Activated CD8-positive, alpha-beta memory T cell treated with anti-CD3 and anti-CD28 coated beads, Interleukin-2, amount 50 U/mL, for 1 hour (primary cell): Measurements from ENCODE around the gene RANBP10.
"Not testable (repeated sequence)": the region's sequence is repeated elsewhere in the genome, so short reads cannot be mapped to it uniquely, and the experiment has no call there.

Source experiments
- DNase-seq: peaks from one replicate; pipeline ENCODE4 v3.0.0-alpha.2; 2020; ENCODE audit errors: extremely low read depth

The RANBP10 gene

DNA sequence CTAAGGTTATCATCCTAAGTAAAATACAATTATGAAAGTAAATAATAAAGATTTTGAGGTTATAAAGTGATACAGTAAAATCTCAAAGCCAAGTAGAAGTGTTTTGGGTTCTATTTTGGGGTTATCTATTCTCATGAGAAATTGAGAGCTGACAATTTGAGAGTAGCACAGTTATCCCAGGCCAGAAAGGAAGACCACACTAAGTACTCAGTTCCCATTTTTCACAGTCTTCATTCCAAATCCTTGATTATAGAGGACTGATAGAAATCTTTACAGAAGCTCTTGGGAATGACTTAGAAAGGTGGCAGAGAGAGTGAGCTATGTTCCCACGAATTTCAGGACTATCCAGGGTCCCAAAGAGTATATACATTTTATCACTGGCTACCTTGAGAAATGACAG lies 91.8 kb downstream of the RANBP10 start:
- no peak for DNase-seq

GRCh38 chr16:67713647-67714273 lies 92.6 kb downstream of the RANBP10 start:
- DNase-seq: no peak

DNA sequence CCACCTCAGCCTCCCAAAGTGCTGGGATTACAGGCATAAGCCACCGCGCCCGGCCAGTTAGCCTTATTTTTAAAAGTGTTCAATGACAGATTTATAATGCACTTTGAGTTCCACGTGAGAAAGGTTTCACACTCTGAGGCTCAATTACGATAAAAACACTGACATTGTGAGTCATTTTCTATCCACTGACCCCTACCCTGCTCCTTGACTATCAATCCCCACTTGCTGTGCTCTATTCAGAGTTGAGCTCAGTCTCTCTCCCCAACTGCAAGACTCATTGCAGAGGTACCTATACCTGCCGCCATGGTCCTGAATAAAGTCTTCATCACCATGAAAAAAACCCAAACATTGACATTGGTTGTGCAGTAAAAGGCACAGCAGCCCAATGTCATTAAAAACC lies 95.8 kb downstream of the RANBP10 start:
- DNase-seq: no peak

DNA sequence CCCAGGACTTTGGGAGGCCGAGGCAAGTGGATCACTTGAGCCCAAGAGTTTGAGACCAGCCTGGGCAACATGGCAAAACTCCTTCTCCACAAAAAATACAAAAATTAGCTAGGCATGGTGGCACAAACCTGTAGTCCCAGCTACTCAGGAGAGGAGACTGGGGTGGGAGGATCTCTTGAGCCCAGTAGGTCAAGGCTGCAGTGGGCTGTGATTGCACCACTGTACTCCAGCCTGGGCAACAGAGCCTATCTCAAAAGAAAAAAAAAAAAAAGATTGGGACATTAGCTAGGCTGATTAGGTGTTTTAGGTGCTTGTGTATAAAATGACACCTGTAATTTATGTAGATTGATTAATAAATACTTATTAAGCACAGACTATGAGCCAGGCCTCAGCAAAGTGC lies 97.3 kb downstream of the RANBP10 start:
- DNase-seq: no peak

DNA sequence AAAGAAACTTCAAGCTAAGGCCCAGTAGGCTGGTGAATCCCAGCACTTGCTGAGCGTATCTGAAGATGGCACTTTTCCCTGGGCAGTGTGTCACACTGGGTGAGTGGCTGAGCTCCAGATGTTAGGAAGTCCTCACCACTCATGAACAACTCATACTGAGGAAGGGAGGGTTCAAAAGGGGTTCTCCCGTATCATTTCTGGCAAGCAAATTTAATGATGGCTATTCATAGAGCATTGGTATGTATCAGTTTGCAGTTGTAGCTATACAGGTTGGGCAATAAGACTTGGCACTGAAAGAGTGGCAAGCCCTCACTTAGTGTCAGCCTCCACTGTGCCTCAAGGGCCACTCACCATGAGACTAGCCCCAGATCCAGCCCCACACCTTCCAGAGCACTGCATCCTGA lies 98.0 kb downstream of the RANBP10 start:
- DNase-seq: no peak

GRCh38 chr16:67707790-67708189 lies 98.6 kb downstream of the RANBP10 start:
- DNase-seq: no peak

DNA sequence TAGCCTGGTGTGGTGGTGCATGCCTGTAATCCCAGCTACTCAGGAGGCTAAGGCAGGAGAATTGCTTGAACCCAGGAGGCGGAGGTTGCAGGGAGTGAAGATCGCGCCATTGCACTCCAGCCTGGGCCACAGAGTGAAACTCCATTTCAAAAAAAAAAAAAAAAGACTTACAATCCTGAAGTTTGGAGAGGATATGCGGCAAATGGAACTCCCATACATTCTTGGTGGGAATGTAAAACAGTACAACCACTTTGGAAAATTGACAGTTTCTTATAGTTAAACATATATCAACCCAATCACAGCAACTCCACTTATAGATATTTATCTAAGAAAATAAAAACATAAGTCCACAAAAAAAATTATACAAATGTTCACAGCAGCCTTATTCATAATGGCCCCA lies 99.2 kb downstream of the RANBP10 start:
- no peak for DNase-seq

GRCh38 chr16:67704110-67704509 lies 102.2 kb downstream of the RANBP10 start:
- DNase-seq: no peak

DNA sequence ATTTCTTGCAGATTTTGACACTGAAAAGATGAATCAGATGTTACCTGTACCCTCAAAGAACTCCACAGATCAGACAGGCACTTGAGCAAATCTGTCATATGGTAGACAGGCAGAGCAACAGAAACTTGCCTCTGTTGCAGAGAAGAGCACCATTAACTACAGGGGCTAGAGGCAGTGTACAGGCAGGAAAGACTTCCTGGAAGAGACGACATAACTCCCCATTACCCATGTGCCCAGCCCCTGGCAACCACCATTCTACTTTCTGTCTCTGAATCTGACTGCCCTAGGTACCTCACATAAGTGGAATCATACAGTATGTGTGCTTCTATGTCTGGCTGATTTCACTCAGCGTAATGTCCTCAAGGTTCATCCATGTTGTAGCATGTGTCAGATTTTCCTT lies 102.7 kb downstream of the RANBP10 start:
- DNase-seq: no peak

DNA sequence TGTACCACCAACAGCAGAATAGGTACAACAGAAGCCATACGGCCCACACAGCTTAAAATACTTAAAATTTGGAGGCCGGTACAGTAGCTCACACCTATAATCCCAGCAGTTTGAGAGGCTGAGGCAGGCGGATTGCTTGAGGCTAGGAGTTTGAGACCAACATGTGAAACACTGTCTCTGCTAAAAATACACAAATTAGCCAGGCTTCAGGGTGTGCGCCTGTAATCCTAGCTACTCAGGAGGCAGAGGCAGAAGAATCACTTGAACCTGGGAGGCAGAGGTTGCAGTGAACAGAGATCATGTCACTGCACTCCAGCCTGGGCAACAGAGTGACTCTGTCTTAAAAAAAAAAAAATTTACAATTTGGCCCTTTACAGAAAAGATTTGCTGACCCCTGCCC lies 104.2 kb downstream of the RANBP10 start:
- no peak for DNase-seq

DNA sequence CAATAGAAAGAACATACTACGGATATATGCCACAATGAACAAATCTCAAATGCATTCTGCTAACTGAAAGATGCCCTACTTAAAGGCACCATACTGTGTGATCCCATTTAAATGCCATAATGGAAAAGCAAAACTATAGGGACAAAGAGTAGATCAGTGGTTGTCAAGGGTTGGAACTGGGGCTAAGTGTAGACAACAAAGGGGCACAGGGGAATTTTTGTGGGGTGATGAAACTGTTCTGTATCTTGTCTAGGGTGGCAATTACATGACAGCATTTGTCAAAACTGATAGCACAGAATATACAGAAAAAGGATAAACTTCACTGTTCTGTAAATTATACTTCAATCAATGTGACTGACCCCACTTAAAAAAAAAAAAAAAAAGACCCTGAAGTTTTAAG lies 104.9 kb downstream of the RANBP10 start:
- no peak for DNase-seq

DNA sequence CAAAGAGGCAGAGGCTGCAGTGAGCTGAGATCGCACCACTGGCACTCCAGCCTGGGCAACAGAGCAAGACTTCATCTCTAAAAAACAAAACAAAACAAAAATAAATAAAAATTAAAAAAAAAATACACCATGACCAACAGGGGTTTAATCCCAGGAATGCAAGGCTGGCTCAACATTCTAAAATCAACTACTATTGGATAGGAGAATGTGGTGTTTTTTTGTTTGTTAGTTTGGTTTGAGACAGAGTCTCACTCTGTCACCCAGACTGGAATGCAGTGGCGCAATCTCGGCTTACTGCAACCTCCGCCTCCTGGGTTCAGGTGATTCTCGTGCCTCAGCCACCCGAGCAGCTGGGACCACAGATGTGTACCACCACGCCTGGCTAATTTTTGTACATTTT lies 107.1 kb downstream of the RANBP10 start:
- no peak for DNase-seq

GRCh38 chr16:67697422-67698185 lies 108.8 kb downstream of the RANBP10 start:
- DNase-seq: no peak

- DNase-seq: no peak
Observed at GRCh38 chr16:67694611-67695010, 111.7 kb downstream of the RANBP10 start.

- not testable (repeated sequence) for DNase-seq
Observed at GRCh38 chr16:67693517-67694285, 112.7 kb downstream of the RANBP10 start.

DNA sequence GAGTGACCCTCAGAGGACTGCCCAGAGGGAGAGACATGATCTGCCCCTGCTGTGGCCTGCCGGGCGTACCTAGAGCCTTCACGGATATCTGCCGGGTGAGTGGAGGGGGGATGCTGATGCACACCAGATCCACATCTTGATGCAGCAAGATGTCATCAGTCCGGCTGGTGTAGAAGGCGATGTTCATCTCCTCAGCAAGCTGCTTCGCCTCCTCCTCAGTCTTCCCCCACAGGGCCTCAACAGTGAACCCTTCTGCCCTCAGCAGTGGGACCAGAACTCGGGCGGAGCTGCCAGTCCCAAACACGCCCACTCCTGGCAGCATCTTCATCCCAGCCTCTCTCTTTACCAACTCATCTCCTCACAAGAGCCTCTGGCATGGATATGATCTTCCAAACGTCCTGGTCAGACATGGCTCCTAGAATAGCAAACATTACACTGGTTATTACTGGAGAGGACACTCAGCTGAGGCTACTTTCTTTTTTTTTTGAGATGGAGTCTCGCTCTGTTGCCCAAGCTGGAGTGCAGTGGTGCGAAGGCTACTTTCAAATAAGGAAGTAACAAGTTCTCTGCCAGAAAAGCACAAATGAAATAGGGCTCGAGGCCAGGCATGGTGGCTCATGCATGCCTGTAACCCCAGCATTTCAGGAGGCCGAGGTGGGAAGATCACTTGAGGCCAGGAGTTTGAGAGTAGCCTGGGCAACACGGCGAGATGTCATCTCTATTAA lies 120.8 kb downstream of the RANBP10 start:
- no peak for DNase-seq

- no peak for DNase-seq
Observed at GRCh38 chr16:67683767-67684166, 122.6 kb downstream of the RANBP10 start.

DNA sequence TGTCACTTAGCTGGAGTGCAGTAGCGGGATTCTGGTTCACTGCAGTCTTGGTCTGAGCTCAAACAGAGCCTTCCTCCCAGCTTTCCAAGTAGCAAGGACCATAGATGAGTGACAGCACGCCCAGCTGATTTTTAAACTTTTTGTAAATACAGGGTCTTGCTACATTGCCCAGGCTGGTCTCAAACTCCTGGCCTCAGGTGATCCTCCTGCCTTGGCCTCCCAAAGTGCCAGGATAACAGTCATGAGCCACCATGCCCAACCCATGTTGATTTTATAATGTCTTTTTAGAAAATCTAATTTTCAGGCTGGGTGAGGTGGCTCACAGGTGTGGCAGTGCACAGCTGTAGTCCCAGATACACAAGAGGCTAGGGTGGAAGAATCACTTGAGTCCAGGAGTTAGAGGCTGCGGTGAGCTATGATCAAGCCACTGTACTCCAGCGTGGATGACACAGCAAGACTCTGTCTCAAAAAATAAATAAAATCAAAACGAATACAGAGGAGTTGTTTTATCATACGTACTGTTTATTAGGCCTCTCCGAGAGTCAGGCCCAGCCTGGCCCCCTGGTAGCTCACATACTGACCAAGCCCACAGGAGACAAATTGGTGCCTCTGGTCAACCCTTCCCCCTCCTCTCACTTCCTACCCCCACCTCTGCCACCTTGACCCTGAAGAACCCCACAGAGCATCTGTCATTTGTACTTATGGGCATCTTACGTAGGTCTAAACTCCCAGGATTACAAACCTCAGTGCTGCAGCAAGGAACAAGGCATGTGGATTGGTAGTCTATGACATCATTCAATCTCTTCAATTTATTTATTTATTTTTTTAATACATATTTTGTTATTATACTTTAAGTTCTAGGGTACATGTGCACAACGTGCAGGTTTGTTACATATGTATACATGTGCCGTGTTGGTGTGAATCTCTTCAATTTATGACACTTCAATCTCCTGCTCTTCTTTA lies 126.1 kb downstream of the RANBP10 start:
- no peak for DNase-seq

GRCh38 chr16:67678354-67679023 lies 127.9 kb downstream of the RANBP10 start:
- DNase-seq: no peak

DNA sequence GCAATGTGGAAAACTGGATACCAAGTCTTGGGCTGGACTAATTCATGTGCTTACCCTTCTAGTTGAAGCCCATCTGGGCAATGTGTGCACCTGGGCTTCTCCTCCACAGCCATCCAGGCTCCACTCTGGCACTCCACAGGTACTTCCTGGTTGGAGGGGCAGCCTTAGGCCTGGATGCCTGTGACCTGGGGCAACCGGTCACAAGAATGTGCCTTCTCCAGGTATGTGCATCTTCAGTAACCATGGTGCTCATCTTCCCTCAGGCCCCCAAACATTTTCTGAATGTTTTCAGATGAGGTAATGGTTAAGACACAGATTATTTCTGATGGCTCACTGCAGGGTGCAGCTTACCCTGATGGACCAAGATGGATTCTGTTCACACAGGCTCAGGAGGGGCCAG lies 128.6 kb downstream of the RANBP10 start:
- no peak for DNase-seq
